ENCODE measurements around the gene IGHMBP2.

DNA sequence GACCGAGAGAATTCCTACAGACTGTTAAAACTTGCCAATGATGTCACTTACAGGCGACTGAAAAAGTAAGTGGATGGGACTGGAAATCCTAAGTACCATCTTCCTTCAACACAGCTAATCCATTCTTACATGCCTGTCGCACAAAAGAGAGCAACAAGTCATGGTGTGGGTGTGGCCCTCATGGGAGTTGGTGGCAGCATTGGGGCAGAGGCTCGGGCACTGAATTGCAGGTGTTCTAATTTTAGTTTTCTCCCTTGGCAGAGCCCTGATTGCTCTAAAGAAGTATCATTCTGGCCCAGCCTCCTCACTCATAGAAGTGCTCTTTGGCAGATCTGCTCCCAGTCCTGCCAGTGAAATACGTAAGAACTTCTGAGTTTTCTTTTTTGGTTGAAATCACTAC is 4.6 kb downstream of the IGHMBP2 start:
- no peak for TF ChIP-seq FOXK2 (IDR thresholded peaks at IDR 0.05)
- TF ChIP-seq SP1 (IDR thresholded peaks at IDR 0.05): no peak
- no peak for TF ChIP-seq BHLHE40 (IDR thresholded peaks at IDR 0.05; ENCODE audit: borderline replicate concordance)
- no peak for TF ChIP-seq SUZ12 (IDR thresholded peaks at IDR 0.05)
- TF ChIP-seq ARNT (IDR thresholded peaks at IDR 0.05): no peak
